ENCODE results near the gene PGA4.
"Not testable (repeated sequence)": the region's sequence is repeated elsewhere in the genome, so short reads cannot be mapped to it uniquely, and the experiment has no call there.

PGA4 gene

DNA sequence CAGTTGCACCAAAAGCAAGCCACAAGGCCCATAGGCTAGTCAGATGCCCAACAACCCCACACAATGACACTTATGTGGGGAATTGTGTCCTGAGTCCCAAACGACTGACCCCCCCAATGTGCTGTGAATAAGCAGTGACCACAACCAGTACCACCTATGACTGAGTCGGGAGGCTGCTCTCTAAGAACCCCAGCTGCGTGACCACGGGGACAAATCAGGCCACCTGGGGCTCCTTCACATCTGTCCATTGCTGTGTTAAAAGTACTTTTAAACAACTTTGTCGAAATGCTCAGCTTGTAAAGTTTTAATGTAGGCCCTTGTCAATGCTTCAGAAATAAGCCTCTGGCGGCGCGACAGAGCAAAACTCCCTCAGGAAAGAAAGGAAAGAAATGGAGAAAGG is 18.1 kb downstream of the PGA4 start:
- in situ Hi-C loops (cut with MboI; ENCODE audit: low pct_unique_long_range_greater_than_20kb, low sequenced_read_pairs); DNase-seq: not testable (repeated sequence)

DNA sequence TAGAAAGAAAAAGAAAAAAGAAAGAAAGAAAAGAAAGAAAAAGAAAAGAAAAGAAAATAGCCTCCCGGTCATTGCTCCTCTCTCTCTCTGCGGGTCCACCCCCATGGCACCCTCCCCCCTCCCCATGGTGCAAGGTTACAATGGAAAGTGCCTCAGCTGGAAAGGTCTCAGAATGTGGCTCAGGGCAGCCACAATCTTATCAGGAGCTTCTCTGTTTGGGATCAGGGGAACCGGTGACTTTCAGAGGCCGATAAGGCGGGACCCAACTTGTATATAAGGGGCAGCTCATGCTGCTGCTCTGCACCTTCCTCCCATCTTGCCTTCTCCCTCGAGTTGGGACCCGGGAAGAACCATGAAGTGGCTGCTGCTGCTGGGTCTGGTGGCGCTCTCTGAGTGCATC is 18.7 kb downstream of the PGA4 start, which contains the start of gene PGA5:
Gene PGA5, plus strand, starts transcription at position 301 of the 400 bp plus-strand sequence. Its CDS starts 52 bp downstream, at position 353.
- DNase-seq; in situ Hi-C loops (cut with MboI; ENCODE audit: low pct_unique_long_range_greater_than_20kb, low sequenced_read_pairs): not testable (repeated sequence)

DNA sequence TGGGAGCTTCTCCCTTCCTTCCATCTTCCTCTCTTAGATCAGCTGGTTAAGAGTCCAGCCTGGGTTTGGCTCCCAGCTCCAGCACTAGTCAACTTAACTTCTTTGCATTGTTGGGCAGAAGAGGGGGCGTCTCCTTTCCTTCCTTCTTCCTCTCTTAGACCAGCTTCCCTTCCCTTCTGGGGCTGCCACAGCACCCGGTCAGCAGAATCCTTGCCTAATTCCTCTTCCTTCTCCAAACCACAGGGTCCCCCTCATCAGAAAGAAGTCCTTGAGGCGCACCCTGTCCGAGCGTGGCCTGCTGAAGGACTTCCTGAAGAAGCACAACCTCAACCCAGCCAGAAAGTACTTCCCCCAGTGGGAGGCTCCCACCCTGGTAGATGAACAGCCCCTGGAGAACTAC is 19.4 kb downstream of the PGA4 start:
- DNase-seq; in situ Hi-C loops (cut with MboI; ENCODE audit: low pct_unique_long_range_greater_than_20kb, low sequenced_read_pairs): not testable (repeated sequence)

DNA sequence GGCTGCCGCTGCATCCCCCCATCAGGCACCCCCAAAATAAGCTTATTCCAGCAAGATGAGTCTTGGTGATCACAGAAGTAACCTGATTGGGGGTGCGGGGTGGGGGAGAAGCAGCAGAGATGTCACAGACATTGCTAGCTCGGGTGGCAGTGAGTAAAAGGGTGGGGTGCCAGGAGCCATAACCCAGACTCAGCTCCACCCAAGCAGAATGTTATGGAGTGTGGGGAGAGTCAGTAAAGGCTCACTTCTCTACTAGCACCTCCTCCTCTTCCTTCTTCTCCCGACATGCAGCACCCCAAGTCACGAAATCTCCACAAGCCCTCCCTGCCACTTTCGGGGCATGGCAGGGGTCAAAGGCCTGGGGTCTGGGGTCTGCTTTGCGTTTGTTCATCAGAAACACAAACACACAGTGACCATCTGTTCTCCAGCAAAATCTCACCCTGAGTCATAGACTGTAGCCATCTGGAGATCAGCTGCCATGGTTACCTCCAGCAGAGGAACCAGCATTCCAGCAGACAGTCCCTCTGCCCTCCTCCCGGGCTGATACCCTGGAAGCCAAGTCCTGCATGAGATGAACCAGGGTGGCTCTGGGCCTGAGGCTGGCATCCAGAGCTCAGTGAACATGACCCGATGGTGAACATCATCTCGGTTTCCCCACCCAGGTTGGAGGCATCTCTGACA is 23.3 kb downstream of the PGA4 start:
- DNase-seq; in situ Hi-C loops (cut with MboI; ENCODE audit: low pct_unique_long_range_greater_than_20kb, low sequenced_read_pairs): not testable (repeated sequence)

DNA sequence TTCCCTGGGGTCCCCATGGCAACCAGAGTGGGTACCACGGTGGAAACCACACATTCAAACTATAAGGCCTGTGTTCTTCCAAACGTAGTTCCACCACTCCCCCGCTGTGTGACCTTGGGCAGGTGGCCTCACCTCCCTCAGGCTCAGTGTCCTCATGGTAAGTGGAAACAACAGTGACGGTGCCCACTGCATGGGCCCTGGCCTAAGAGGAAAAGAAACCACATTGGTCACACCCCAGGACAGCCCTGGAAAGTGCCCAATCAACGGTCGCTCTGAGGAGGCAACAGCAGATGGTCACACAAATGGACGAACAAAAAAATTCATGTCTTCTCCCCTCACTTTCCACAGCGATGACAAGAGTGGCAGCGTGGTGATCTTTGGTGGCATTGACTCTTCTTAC is 25.9 kb downstream of the PGA4 start:
- in situ Hi-C loops (cut with MboI; ENCODE audit: low pct_unique_long_range_greater_than_20kb, low sequenced_read_pairs); DNase-seq: not testable (repeated sequence)

DNA sequence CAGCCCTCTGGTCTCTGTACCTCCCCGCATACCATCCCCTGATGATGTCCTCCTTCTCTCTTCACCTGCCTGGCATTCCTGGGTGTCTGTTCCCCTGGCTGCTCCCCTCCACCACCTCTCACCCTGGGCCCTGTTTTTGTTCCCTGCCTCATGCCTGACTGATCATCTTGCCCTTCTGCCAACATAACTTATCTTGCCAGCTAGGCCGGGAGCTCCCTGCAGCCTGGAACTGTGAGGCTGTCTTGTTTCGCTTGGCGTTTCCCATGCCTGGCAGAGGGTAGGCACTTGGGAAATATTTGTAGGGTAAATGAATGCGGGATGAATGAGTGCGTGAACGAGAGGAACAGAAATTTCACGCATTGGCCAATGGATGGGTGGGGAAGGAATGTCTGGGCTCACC is 27.1 kb downstream of the PGA4 start:
- DNase-seq; in situ Hi-C loops (cut with MboI; ENCODE audit: low pct_unique_long_range_greater_than_20kb, low sequenced_read_pairs): not testable (repeated sequence)

DNA sequence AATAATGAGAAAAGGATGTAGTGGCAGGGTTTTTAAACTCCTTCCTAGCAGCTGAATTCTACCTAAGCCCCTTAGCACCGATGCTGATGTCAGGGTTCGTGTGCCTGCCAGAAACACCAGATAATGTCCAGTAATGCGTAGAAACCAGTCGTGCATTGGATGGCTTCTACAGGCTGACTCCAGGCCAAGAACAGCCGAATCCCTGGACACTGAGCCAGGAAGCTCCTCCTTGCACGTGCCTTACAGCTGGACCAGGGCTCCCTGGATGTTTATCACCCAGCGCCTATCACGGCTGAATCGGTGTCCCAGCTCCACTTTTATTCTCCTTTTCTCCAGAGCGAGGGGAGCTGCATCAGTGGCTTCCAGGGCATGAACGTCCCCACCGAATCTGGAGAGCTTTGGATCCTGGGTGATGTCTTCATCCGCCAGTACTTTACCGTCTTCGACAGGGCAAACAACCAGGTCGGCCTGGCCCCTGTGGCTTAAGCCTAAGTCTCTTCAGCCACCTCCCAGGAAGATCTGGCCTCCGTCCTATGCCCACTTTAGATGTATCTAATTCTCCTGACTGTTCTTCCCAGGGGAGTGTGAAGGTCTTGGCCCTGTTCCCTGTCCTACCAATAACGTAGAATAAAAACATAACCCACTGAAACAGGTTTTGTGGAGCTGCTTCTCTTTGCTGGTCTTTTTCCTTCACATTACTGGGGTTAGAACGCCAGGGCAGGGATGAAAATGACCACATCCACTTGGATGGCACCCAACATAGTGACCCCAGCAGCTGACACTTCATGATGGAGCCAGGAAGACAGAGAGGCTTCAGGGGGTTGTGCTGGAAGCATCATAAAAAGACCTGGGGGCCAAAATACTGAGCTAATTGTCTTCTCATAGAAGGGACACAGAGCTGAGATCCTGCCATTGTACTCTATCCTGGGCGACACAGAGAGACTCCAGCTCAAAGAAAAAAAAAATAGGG is 28.9 kb downstream of the PGA4 start:
- DNase-seq; in situ Hi-C loops (cut with MboI; ENCODE audit: low pct_unique_long_range_greater_than_20kb, low sequenced_read_pairs): not testable (repeated sequence)

DNA sequence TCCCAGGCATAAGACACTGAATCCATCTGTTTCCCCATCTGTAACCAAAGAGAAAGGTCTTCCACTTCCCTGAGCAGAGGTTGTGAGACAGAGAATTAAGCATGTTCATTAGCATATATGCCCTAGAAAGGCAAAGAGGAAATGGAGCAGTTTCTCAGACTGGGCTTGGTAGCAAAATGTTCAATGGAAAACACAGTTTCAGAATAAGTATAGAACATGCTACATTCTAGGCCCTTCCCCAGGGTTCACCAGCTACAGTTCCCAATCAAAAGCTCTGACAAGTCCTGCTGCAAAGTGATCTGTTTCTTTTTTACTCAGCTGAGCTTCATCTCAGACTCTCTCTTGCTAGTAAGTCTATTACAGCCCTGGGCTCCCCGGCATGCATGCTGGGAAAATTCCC is 30.2 kb downstream of the PGA4 start:
- in situ Hi-C loops (cut with MboI; ENCODE audit: low pct_unique_long_range_greater_than_20kb, low sequenced_read_pairs); DNase-seq: not testable (repeated sequence)

DNA sequence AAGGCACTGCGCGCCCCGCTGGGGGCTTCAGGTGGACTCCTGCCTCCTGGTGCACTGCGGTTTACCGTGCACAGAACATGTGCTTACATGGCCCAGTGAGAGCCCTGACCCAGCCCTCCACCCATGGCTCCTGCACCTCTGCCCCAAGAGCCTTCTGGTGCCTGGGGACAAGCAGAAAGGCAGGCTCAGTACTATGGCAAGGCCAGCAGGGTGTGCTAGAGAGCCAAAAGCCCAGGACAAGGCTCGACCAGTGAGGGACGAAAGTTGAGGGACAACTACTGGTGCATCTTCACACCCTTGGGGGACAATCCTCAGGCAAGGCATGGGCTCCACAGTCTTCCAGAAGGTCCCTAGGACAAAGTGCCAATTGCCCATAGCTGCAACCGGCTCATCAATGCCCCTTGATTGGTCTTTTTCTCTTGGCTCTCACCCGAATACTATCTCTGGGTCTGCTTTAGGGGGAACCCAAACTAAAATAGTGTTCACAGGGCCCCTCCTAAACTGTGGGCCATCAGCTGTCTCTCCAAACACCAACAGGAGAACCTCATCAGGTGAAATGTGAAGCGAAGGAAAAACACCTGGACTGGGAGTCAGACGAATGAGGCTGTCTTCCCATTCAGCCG is 32.4 kb downstream of the PGA4 start:
- in situ Hi-C loops (cut with MboI; ENCODE audit: low pct_unique_long_range_greater_than_20kb, low sequenced_read_pairs), result no loop called here
- peak; percentile 71 for DNase-seq

DNA sequence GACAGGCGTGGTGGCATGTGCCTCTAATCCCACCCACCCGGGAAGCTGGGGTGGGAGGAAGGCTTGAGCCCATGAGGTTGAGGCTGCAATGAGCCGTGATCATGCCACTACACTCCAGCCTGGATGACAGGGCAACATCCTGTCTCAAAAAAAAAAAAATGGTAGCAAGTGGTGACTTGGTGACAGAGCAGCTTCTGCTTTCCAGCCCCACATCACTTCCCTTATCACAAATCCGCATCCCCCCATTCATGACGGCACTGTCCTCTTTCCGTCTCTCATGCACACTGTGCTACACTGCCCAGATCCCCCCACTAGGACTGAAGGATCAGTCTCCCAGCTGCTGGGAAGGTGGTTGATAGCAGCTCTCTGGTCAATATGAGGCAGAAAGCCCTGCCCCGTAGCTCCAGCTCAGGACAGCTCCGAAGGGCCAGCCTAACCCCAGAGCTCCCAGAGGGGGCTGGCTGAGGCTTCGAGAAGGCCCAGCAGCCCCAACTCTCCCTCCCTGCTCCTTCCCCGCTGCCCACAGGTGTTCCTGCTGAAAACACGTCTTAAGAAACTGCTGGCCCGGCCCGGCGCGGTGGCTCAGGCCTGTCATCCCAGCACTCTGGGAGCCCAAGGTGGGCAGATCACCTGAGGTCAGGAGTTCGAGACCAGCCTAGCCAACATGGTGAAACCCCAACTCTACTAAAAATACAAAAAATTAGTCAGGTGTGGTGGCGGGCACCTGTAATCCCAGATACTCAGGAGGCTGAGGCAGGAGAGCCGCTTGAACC is 34.7 kb downstream of the PGA4 start:
- DNase-seq, result peak; percentile 57
- in situ Hi-C loops (cut with MboI; ENCODE audit: low pct_unique_long_range_greater_than_20kb, low sequenced_read_pairs), result no loop called here

DNA sequence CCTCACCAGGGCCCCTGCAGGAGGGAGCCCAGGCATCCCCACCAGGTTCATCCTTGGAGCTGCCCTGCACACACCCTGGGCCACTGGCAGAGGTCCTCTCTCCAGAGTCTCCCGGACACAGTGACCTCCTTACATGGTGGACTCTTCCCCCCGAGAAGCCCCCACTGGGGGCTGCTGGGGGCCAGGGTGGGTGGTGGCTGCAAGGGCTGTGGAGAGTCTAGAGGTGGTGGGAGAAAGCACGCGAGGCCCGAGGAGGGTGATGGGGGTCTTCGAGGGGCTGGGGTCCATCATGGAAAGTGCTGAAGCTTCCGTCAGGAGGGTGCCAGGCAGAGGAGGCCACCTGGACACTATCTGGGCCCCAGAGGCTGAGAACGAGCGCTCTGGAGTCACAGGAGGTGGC is 36.4 kb downstream of the PGA4 start:
- in situ Hi-C loops (cut with MboI; ENCODE audit: low pct_unique_long_range_greater_than_20kb, low sequenced_read_pairs), result no loop called here
- no peak for DNase-seq

DNA sequence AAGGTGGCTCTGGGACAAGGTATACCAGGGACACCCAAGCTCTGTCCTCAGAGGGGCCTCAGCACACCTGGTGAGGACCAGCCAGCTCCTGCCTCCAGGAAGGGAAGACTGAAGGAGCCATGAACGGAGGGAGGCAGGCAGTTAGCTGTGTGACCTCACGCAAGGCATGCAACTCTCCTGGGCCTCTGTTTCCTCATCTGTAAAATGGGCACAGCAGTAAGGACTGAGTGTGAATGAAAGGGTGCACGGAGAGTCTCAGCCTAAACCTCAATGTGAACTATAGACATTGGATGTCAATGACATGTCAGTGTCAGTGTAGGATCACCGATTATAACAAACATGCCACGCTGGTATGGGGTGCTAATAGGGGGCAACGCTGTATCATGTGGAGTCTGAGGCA is 37.2 kb downstream of the PGA4 start:
- in situ Hi-C loops (cut with MboI; ENCODE audit: low pct_unique_long_range_greater_than_20kb, low sequenced_read_pairs), result no loop called here
- no peak for DNase-seq

DNA sequence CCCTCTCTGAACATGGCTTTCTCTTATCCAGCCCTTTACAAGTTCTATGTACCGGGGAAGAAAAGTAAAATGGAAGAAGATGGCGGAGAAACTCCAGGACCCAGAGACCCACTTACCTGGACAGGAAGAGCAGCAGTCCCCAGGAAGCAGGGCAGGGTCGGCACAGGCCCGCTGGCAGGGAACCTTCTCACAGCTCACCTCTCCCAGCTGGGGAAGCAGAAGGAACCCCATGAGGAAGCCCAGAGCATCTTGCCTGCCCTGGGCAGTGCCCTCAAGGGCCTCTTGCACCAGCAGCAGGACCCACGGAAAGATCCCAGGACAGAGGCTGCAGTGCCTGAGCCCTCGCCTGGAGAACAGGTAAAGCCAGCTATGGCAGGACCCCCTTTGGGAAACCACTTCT is 42.2 kb downstream of the PGA4 start:
- in situ Hi-C loops (cut with MboI; ENCODE audit: low pct_unique_long_range_greater_than_20kb, low sequenced_read_pairs), result no loop called here
- no peak for DNase-seq

DNA sequence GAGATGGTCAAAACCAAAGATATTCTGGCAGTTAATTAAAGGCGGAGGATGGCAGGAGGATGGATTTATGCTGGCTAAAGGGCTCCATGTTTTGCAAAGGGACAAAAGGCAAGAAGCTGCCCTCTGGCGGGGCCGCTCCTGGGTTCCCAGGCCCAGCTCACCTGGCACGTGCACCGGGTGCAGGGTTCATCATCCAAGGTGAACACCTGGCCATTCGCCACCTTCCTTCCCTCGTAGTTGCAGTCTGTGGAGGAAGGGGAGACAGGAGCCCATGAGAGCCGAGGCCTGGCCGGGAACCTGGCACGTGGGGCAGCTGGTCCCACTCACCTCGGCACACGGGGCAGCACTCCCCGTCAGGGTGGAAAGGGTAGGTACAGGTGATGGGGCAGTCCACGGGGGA is 42.6 kb downstream of the PGA4 start:
- DNase-seq, result no peak
- in situ Hi-C loops (cut with MboI; ENCODE audit: low pct_unique_long_range_greater_than_20kb, low sequenced_read_pairs), result no loop called here

DNA sequence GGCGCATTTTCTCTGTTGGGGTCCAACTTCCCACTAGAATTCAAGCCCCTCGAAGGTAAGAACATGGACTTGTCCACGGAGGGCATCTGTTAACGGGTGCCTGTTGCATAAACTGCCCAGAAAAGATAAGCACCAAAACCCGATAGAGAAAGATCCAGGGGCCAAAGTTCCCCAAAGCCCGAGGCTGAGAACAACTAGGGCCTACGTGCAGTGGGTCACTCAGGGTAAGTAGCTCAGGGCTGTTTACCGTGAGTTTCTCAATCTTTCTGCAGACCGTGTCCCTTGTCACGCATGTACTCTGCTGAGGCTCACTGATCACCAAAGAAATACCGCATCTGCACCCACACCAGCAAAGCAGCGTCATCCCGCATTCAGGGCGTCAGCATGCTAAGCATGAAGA is 43.2 kb downstream of the PGA4 start:
- no peak for DNase-seq
- in situ Hi-C loops (cut with MboI; ENCODE audit: low pct_unique_long_range_greater_than_20kb, low sequenced_read_pairs), result no loop called here

DNA sequence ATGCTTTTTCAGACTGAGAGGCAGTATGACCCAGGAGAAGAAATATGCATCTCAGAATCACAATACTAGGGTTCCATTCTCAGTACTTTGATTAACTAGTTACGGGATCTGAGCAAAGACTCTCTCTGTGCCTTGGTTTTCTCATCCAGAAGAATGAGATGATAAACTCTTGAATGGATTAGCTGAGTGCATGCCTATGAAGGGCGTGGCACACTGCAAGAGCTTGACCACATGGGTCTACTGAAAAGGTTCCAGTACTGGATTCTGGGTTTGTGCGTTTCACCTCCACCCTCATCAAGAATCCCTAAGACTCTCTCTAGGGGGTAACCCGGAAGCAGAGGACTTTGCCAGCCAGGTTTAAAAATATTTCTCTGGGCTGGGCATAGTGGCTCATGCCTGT is 44.5 kb downstream of the PGA4 start:
- no peak for DNase-seq
- in situ Hi-C loops (cut with MboI; ENCODE audit: low pct_unique_long_range_greater_than_20kb, low sequenced_read_pairs), result no loop called here

DNA sequence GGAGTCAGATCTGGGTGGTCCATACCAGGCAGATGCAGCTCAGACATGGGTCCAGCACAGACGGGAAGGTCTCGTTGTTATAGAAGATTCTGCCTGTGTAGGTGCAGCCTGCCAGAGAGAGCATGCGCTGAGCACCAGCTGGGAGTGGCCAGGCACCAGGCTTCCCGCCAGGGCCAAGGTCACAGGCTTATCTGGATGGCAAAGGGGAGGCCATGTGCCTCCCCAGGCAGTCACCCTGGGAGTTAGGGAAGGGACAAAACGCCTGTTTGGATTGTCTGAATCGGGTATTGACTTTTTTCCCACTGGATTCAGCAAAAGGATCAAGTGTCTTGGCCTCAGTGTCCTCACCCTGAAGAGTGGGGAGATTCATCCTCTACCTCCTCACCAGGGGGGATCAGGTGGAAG is 45.3 kb downstream of the PGA4 start:
- in situ Hi-C loops (cut with MboI; ENCODE audit: low pct_unique_long_range_greater_than_20kb, low sequenced_read_pairs), result no loop called here
- no peak for DNase-seq

DNA sequence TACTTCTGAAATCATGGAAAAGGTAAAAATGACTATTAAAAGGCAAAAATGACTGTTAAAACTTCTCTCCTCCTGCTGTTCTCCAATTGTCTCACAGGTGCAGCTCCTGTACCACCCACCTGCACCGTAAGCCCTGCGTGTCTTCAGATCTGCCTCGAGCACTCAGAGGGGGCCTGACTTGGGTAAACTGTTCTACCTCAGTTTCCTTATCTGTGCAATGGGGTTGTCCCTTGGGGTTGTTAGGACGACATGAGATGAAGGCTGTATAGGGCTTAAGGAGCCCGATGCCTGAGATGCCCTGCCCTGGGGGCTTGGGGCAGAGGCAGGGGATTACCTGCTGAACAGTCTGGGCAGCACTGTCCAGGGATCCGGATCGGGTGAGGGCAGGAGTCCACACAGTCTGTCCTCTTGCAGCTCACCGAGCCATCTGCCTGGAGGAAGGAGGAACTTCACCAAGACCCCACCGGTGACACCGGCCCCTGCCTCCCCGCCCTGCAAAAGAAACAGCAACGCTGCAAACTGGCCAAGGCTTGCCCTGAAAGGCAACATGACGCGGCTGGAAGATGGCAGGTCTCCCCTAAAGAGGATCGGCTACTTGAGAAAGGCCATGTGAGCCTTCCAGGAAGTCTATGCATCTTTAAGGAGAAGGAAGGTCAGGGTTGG is 46.6 kb downstream of the PGA4 start:
- no peak for DNase-seq
- in situ Hi-C loops (cut with MboI; ENCODE audit: low pct_unique_long_range_greater_than_20kb, low sequenced_read_pairs), result no loop called here

All from KBM-7 (cell line).